Measurements from ENCODE around the gene MGLL. TPM values are rescaled to one million over a fixed set of nuclear protein-coding genes. Genes with fewer than 3 reads are reported as not detected.
"Not testable (repeated sequence)": the region's sequence is repeated elsewhere in the genome, so short reads cannot be mapped to it uniquely, and the experiment has no call there.

Gene MGLL
- polyA plus RNA-seq, 2 donors = 78.0 to 99.1 TPM

DNA sequence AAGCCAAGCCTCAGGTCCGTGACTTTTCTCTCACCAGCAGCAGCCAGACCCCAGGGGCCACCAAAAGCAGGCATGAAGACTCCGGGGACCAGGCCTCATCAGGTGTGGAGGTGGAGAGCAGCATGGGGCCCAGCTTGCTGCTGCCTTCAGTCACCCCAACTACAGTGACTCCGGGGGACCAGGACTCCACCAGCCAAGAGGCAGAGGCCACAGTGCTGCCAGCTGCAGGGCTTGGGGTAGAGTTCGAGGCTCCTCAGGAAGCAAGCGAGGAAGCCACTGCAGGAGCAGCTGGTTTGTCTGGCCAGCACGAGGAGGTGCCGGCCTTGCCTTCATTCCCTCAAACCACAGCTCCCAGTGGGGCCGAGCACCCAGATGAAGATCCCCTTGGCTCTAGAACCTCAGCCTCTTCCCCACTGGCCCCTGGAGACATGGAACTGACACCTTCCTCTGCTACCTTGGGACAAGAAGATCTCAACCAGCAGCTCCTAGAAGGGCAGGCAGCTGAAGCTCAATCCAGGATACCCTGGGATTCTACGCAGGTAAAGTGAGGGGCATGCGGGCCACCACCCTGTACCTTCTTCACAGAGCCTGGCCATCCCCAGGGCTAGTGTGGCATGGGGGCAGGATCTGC is 161.6 kb downstream of the MGLL start:
- WGBS, 2 donors = 92 to 95% methylated on average over 10 of the region's 10 CpGs
- H3K36me3 ChIP-seq (ENCODE audit: control insufficient read depth in 2 of 2, insufficient read depth in 2 of 2, low read length in 1 of 2) = no peaks in the 10 kb centered on the region
- H3K4me3 ChIP-seq (ENCODE audit: low read depth in 1 of 2, low read length in 2 of 2) = no peak overlapping the region
- H3K27me3 ChIP-seq (ENCODE audit: control insufficient read depth in 1 of 2, insufficient read depth in 2 of 2, low read length in 2 of 2) = no peaks in the 10 kb centered on the region
- no peaks in the 10 kb centered on the region for H3K9me3 ChIP-seq (ENCODE audit: control insufficient read depth in 2 of 2, insufficient read depth in 1 of 2, low read depth in 1 of 2, low read length in 1 of 2)
- H3K4me1 ChIP-seq (ENCODE audit: control insufficient read depth in 2 of 2, insufficient read depth in 2 of 2, low read length in 1 of 2) = no peaks in the 10 kb centered on the region
- no peak overlapping the region for H3K27ac ChIP-seq (ENCODE audit: low read depth in 2 of 2, low read length in 1 of 2)

GRCh38 chr3:127658234-127658633 is 164.1 kb downstream of the MGLL start:
- Histone ChIP-seq H3K27ac (ENCODE audit: low read depth in 2 of 2, low read length in 1 of 2) (no peak overlapping the region), H3K4me3 (ENCODE audit: low read depth in 1 of 2, low read length in 2 of 2) (no peak overlapping the region), H3K9me3 (ENCODE audit: control insufficient read depth in 2 of 2, insufficient read depth in 1 of 2, low read depth in 1 of 2, low read length in 1 of 2) (no peaks in the 10 kb centered on the region), H3K27me3 (ENCODE audit: control insufficient read depth in 1 of 2, insufficient read depth in 2 of 2, low read length in 2 of 2) (no peaks in the 10 kb centered on the region), H3K4me1 (ENCODE audit: control insufficient read depth in 2 of 2, insufficient read depth in 2 of 2, low read length in 1 of 2) (no peaks in the 10 kb centered on the region), H3K36me3 (ENCODE audit: control insufficient read depth in 2 of 2, insufficient read depth in 2 of 2, low read length in 1 of 2) (no peaks in the 10 kb centered on the region)
- WGBS, 2 donors = 61 to 65% methylated on average over 1 of the region's 1 CpG

- Histone ChIP-seq H3K9me3 (ENCODE audit: control insufficient read depth in 2 of 2, insufficient read depth in 1 of 2, low read depth in 1 of 2, low read length in 1 of 2) (no peaks in the 10 kb centered on the region), H3K4me3 (ENCODE audit: low read depth in 1 of 2, low read length in 2 of 2) (no peak overlapping the region), H3K36me3 (ENCODE audit: control insufficient read depth in 2 of 2, insufficient read depth in 2 of 2, low read length in 1 of 2) (no peaks in the 10 kb centered on the region), H3K4me1 (ENCODE audit: control insufficient read depth in 2 of 2, insufficient read depth in 2 of 2, low read length in 1 of 2) (peaks cover 0 to 4% of the 10 kb centered on the region in 2 donors), H3K27me3 (ENCODE audit: control insufficient read depth in 1 of 2, insufficient read depth in 2 of 2, low read length in 2 of 2) (no peaks in the 10 kb centered on the region), H3K27ac (ENCODE audit: low read depth in 2 of 2, low read length in 1 of 2) (no peak overlapping the region)
- 91 to 93% methylated on average over 8 of the region's 8 CpGs for WGBS, 2 donors
These were observed 165.4 kb downstream of the MGLL start for GRCh38 chr3:127656906-127657305.

- Histone ChIP-seq H3K27ac (ENCODE audit: low read depth in 2 of 2, low read length in 1 of 2) (no peak overlapping the region), H3K27me3 (ENCODE audit: control insufficient read depth in 1 of 2, insufficient read depth in 2 of 2, low read length in 2 of 2) (no peaks in the 10 kb centered on the region), H3K4me1 (ENCODE audit: control insufficient read depth in 2 of 2, insufficient read depth in 2 of 2, low read length in 1 of 2) (peaks cover 0 to 4% of the 10 kb centered on the region in 2 donors), H3K36me3 (ENCODE audit: control insufficient read depth in 2 of 2, insufficient read depth in 2 of 2, low read length in 1 of 2) (no peaks in the 10 kb centered on the region), H3K4me3 (ENCODE audit: low read depth in 1 of 2, low read length in 2 of 2) (no peak overlapping the region), H3K9me3 (ENCODE audit: control insufficient read depth in 2 of 2, insufficient read depth in 1 of 2, low read depth in 1 of 2, low read length in 1 of 2) (no peaks in the 10 kb centered on the region)
- 71% methylated on average over 3 of the region's 3 CpGs for WGBS, 2 donors
These were observed 166.7 kb downstream of the MGLL start for GRCh38 chr3:127655641-127656040.

DNA sequence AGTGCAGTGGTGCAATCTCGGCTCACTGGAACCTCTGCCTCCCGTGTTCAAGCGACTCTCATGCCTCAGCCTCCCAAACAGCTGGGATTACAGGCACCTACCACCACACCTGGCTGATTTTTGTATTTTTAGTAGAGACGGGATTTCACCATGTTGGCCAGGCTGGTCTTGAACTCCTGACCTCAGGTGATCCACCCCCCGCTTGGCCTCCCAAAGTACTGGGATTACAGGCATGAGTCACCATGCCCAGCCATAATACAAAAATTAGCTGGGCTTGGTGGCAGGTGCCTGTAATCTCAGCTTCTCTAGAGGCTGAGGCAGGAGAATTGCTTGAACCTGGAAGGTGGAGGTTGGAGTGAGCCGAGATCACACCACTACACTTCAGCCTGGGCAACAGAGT is 167.3 kb downstream of the MGLL start:
- H3K27me3 ChIP-seq (ENCODE audit: control insufficient read depth in 1 of 2, insufficient read depth in 2 of 2, low read length in 2 of 2); H3K27ac ChIP-seq (ENCODE audit: low read depth in 2 of 2, low read length in 1 of 2); H3K36me3 ChIP-seq (ENCODE audit: control insufficient read depth in 2 of 2, insufficient read depth in 2 of 2, low read length in 1 of 2); H3K9me3 ChIP-seq (ENCODE audit: control insufficient read depth in 2 of 2, insufficient read depth in 1 of 2, low read depth in 1 of 2, low read length in 1 of 2); H3K4me3 ChIP-seq (ENCODE audit: low read depth in 1 of 2, low read length in 2 of 2); H3K4me1 ChIP-seq (ENCODE audit: control insufficient read depth in 2 of 2, insufficient read depth in 2 of 2, low read length in 1 of 2): not testable (repeated sequence)
- 88 to 90% methylated on average over 6 of the region's 6 CpGs for WGBS, 2 donors

- H3K4me3 ChIP-seq (ENCODE audit: low read depth in 1 of 2, low read length in 2 of 2) = no peak overlapping the region
- peaks cover 0 to 4% of the 10 kb centered on the region in 2 donors for H3K4me1 ChIP-seq (ENCODE audit: control insufficient read depth in 2 of 2, insufficient read depth in 2 of 2, low read length in 1 of 2)
- 65 to 71% methylated on average over 4 of the region's 4 CpGs for WGBS, 2 donors
- no peaks in the 10 kb centered on the region for H3K9me3 ChIP-seq (ENCODE audit: control insufficient read depth in 2 of 2, insufficient read depth in 1 of 2, low read depth in 1 of 2, low read length in 1 of 2)
- H3K27ac ChIP-seq (ENCODE audit: low read depth in 2 of 2, low read length in 1 of 2) = no peak overlapping the region
- no peaks in the 10 kb centered on the region for H3K36me3 ChIP-seq (ENCODE audit: control insufficient read depth in 2 of 2, insufficient read depth in 2 of 2, low read length in 1 of 2)
- H3K27me3 ChIP-seq (ENCODE audit: control insufficient read depth in 1 of 2, insufficient read depth in 2 of 2, low read length in 2 of 2) = no peaks in the 10 kb centered on the region
These were observed 167.9 kb downstream of the MGLL start for GRCh38 chr3:127654374-127654773.

DNA sequence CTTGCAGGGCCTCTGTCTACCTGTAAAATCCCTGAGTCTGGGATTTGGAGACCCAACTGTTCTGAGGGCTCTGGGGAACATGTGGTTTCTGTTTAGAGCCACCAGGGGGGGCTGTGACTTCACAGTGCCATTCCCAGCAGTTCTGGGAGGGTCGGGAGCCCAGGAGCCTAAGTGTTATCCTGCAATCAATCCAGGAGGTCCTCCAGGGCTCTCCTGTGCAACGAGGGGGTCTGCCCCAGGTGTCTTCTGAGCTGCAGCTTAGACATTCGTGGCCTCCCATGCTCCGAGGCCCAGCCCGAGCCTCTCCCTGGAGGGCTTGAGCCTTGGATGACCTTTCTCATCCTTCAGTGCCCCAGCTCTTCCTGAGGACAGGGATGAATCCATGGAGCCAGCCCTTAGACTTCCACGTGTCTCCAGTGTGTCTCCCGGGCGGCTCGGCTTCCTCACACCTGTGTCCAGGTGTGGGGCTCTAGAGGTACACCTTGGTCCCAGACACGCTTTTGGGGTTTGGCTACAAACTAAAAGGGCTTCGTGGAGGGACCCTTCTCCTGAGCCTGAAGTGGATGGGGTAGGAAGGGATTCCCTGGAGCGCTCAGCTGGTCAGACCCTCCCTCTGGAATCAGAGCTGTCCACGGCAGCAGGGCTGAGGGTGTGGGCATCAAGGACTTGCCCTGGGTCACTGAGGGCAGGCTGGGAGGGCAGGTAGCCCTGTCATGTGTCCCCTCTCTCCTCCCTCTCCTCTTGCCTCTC is 169.9 kb downstream of the MGLL start:
- Histone ChIP-seq H3K4me3 (ENCODE audit: low read depth in 1 of 2, low read length in 2 of 2) (no peak overlapping the region), H3K36me3 (ENCODE audit: control insufficient read depth in 2 of 2, insufficient read depth in 2 of 2, low read length in 1 of 2) (no peaks in the 10 kb centered on the region), H3K9me3 (ENCODE audit: control insufficient read depth in 2 of 2, insufficient read depth in 1 of 2, low read depth in 1 of 2, low read length in 1 of 2) (no peaks in the 10 kb centered on the region), H3K27ac (ENCODE audit: low read depth in 2 of 2, low read length in 1 of 2) (no peak overlapping the region), H3K27me3 (ENCODE audit: control insufficient read depth in 1 of 2, insufficient read depth in 2 of 2, low read length in 2 of 2) (no peaks in the 10 kb centered on the region), H3K4me1 (ENCODE audit: control insufficient read depth in 2 of 2, insufficient read depth in 2 of 2, low read length in 1 of 2) (peaks cover 0 to 4% of the 10 kb centered on the region in 2 donors)
- 66 to 70% methylated on average over 13 of the region's 13 CpGs for WGBS, 2 donors

GRCh38 chr3:127651516-127652172 is 170.7 kb downstream of the MGLL start:
- Histone ChIP-seq H3K4me3 (ENCODE audit: low read depth in 1 of 2, low read length in 2 of 2) (no peak overlapping the region), H3K27me3 (ENCODE audit: control insufficient read depth in 1 of 2, insufficient read depth in 2 of 2, low read length in 2 of 2) (no peaks in the 10 kb centered on the region), H3K4me1 (ENCODE audit: control insufficient read depth in 2 of 2, insufficient read depth in 2 of 2, low read length in 1 of 2) (peaks cover 0 to 4% of the 10 kb centered on the region in 2 donors), H3K27ac (ENCODE audit: low read depth in 2 of 2, low read length in 1 of 2) (no peak overlapping the region), H3K36me3 (ENCODE audit: control insufficient read depth in 2 of 2, insufficient read depth in 2 of 2, low read length in 1 of 2) (no peaks in the 10 kb centered on the region), H3K9me3 (ENCODE audit: control insufficient read depth in 2 of 2, insufficient read depth in 1 of 2, low read depth in 1 of 2, low read length in 1 of 2) (no peaks in the 10 kb centered on the region)
- 75 to 77% methylated on average over 8 of the region's 8 CpGs for WGBS, 2 donors

DNA sequence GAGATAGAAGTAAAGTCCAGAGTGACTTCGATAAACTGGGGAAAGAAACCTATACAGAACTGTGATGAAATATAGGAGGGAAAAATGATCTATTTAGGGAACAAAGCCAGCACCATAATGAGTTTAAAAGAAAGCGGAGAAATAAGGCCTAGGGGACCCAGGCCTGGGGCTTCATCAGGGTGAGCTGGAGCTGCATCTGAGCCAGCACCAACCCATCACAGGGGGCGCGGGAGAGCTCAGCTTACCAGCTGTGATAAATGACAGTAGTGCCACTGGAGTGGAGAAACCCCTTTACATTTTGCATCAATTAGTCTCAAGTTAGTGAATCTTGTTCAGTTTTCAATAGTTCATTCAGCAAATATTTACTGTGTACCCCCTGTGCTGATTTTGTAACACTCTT is 172.1 kb downstream of the MGLL start:
- peaks cover 0 to 4% of the 10 kb centered on the region in 2 donors for H3K4me1 ChIP-seq (ENCODE audit: control insufficient read depth in 2 of 2, insufficient read depth in 2 of 2, low read length in 1 of 2)
- H3K27me3 ChIP-seq (ENCODE audit: control insufficient read depth in 1 of 2, insufficient read depth in 2 of 2, low read length in 2 of 2) = no peaks in the 10 kb centered on the region
- no peaks in the 10 kb centered on the region for H3K9me3 ChIP-seq (ENCODE audit: control insufficient read depth in 2 of 2, insufficient read depth in 1 of 2, low read depth in 1 of 2, low read length in 1 of 2)
- H3K4me3 ChIP-seq (ENCODE audit: low read depth in 1 of 2, low read length in 2 of 2) = no peak overlapping the region
- H3K27ac ChIP-seq (ENCODE audit: low read depth in 2 of 2, low read length in 1 of 2) = no peak overlapping the region
- H3K36me3 ChIP-seq (ENCODE audit: control insufficient read depth in 2 of 2, insufficient read depth in 2 of 2, low read length in 1 of 2) = no peaks in the 10 kb centered on the region
- 95 to 98% methylated on average over 4 of the region's 4 CpGs for WGBS, 2 donors

Measured in esophagus (tissue), 2 donors.